ENCODE data around the gene EBF3. TPM values are rescaled to one million over a fixed set of nuclear protein-coding genes. Genes with fewer than 3 reads are reported as not detected.

EBF3 gene
- total and polyA plus RNA-seq, 2 experiments from 2014 or later = 0.22 to 0.77 TPM

- Histone ChIP-seq H3K9me3 (ENCODE audit: low read depth) (no peaks in the 10 kb centered on the region), H3K4me1 (ENCODE audit: insufficient read depth) (peaks cover 32% of the 10 kb centered on the region), H4K20me1 (ENCODE audit: insufficient read depth, poor library complexity, severe bottlenecking) (no peaks in the 10 kb centered on the region), H3K4me3 (no peak overlapping the region), H3K79me2 (no peaks in the 10 kb centered on the region), H3K27ac (no peak overlapping the region), H3K9me2 (replicated peaks; ENCODE audit: insufficient read depth) (no peaks in the 10 kb centered on the region), H3K4me2 (no peak overlapping the region), H3K27me3 (peaks cover 85% of the 10 kb centered on the region), H3K36me3 (replicated peaks; ENCODE audit: insufficient read depth, low read depth) (no peaks in the 10 kb centered on the region), H2AFZ (peak overlapping the region; percentile 20)
- DNase-seq (ENCODE audit: low spot score) = no peak
- 10% methylated on average over 14 of the region's 14 CpGs for WGBS (ENCODE audit: low lambda C conversion rate, missing lambda C conversion rate)
- TF ChIP-seq EZH2 (IDR thresholded peaks at IDR 0.05; ENCODE audit: borderline replicate concordance) (peak; percentile 13), EZH2phosphoT487 (IDR thresholded peaks at IDR 0.05; ENCODE audit: low read depth, severe bottlenecking, unreplicated experiment) (peak; percentile 73)
- TF ChIP-seq, protein P1, sequence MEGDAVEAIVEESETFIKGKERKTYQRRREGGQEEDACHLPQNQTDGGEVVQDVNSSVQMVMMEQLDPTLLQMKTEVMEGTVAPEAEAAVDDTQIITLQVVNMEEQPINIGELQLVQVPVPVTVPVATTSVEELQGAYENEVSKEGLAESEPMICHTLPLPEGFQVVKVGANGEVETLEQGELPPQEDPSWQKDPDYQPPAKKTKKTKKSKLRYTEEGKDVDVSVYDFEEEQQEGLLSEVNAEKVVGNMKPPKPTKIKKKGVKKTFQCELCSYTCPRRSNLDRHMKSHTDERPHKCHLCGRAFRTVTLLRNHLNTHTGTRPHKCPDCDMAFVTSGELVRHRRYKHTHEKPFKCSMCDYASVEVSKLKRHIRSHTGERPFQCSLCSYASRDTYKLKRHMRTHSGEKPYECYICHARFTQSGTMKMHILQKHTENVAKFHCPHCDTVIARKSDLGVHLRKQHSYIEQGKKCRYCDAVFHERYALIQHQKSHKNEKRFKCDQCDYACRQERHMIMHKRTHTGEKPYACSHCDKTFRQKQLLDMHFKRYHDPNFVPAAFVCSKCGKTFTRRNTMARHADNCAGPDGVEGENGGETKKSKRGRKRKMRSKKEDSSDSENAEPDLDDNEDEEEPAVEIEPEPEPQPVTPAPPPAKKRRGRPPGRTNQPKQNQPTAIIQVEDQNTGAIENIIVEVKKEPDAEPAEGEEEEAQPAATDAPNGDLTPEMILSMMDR (IDR thresholded peaks at IDR 0.05; ENCODE audit: poor library complexity) = no peak
Measured at GRCh38 chr10:129960481-129961156, 3.5 kb downstream of the EBF3 start.

- H3K9me2 ChIP-seq (replicated peaks; ENCODE audit: insufficient read depth) = no peaks in the 10 kb centered on the region
- no peak for DNase-seq (ENCODE audit: low spot score)
- WGBS (ENCODE audit: low lambda C conversion rate, missing lambda C conversion rate) = 3% methylated on average over 69 of the region's 83 CpGs
- peak overlapping the region; percentile 20 for H2AFZ ChIP-seq
- H3K79me2 ChIP-seq = no peaks in the 10 kb centered on the region
- H3K4me3 ChIP-seq = no peak overlapping the region
- no peak overlapping the region for H3K27ac ChIP-seq
- peak overlapping the region; percentile 75 for H3K4me2 ChIP-seq
- H3K27me3 ChIP-seq = peaks cover 81% of the 10 kb centered on the region
- H3K4me1 ChIP-seq (ENCODE audit: insufficient read depth) = peaks cover 29% of the 10 kb centered on the region
- TF ChIP-seq, protein P1 (IDR thresholded peaks at IDR 0.05; ENCODE audit: poor library complexity) = no peak
- TF ChIP-seq EZH2phosphoT487 (IDR thresholded peaks at IDR 0.05; ENCODE audit: low read depth, severe bottlenecking, unreplicated experiment) (no peak), EZH2 (IDR thresholded peaks at IDR 0.05; ENCODE audit: borderline replicate concordance) (peak; percentile 84)
- no peaks in the 10 kb centered on the region for H4K20me1 ChIP-seq (ENCODE audit: insufficient read depth, poor library complexity, severe bottlenecking)
- H3K9me3 ChIP-seq (ENCODE audit: low read depth) = no peaks in the 10 kb centered on the region
- H3K36me3 ChIP-seq (replicated peaks; ENCODE audit: insufficient read depth, low read depth) = no peaks in the 10 kb centered on the region
Measured at GRCh38 chr10:129959544-129960480, 4.3 kb downstream of the EBF3 start.

DNA sequence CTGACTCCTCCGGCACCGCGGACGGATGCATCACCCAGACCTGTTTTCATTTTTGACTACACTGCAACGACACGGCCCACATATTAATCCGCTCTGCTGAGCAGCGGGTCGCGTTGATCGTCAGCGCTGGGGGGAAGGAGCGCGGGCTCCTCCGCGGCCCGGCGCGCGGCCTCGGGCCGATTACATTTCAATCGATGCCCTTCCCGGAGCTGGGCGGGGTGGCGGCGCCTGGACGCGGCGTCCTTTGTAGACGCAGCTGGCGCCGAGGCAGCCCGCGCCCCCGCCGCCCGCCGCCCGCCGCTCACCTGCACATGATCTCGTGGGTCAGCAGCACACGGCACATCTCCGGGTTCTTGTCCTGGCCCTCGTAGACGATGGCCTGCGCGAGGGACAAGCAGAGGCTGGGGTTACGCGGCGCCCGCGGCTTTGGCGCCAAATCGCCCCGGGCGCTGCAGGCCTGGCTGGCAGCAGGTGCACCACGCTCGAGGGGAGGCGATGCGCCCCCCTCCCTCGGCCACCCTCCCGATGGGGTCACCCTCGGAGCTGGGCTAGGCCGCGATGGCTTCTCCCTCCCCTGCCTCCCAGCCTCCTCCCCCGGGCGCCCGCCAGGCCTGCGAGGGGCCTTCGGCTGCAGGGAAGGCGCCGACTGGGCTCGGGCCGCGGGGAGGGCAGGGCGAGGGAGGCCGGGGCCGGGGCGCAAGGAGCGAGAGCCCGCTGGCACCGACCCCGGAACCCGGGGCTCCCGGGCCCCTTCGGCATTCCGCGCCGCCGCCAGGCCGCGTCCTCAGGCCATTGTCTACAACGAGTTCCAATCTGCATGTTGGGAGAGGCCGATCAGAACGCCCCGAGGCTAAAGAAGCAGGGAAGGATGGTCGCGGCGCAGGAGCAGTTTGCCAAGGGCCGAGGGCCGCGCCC lies 5.2 kb downstream of the EBF3 start:
- DNase-seq (ENCODE audit: low spot score) = no peak
- H3K9me2 ChIP-seq (replicated peaks; ENCODE audit: insufficient read depth) = no peaks in the 10 kb centered on the region
- peak overlapping the region; percentile 25 for H2AFZ ChIP-seq
- H3K4me3 ChIP-seq = no peak overlapping the region
- peak overlapping the region; percentile 75 for H3K4me2 ChIP-seq
- no peaks in the 10 kb centered on the region for H3K79me2 ChIP-seq
- no peaks in the 10 kb centered on the region for H3K9me3 ChIP-seq (ENCODE audit: low read depth)
- H3K27ac ChIP-seq = no peak overlapping the region
- H3K4me1 ChIP-seq (ENCODE audit: insufficient read depth) = peaks cover 25% of the 10 kb centered on the region
- peaks cover 86% of the 10 kb centered on the region for H3K27me3 ChIP-seq
- TF ChIP-seq, protein P1 (IDR thresholded peaks at IDR 0.05; ENCODE audit: poor library complexity) = no peak
- TF ChIP-seq EZH2 (IDR thresholded peaks at IDR 0.05; ENCODE audit: borderline replicate concordance) = peak; percentile 91
- no peaks in the 10 kb centered on the region for H4K20me1 ChIP-seq (ENCODE audit: insufficient read depth, poor library complexity, severe bottlenecking)
- WGBS (ENCODE audit: low lambda C conversion rate, missing lambda C conversion rate) = 3% methylated on average over 65 of the region's 103 CpGs
- no peaks in the 10 kb centered on the region for H3K36me3 ChIP-seq (replicated peaks; ENCODE audit: insufficient read depth, low read depth)
